Fibroblast of pulmonary artery (primary cell): ENCODE results near the gene ALDH16A1.

Experiments
- DNase-seq: peaks from one replicate; pipeline ENCODE4 v3.0.0-alpha.2; 2010; ENCODE audit warnings: low read depth
- H3K4me3 ChIP-seq: replicated peaks from 2 replicates; pipeline ENCODE4 v1.5.1; 2011; ENCODE audit warnings: low read depth, mild to moderate bottlenecking, control low read depth, low read length, moderate library complexity
- CTCF ChIP-seq: IDR thresholded peaks from 2 replicates; pipeline ENCODE4 v1.5.1; 2011; ENCODE audit warnings: mild to moderate bottlenecking, control low read depth, low read length, inconsistent platforms; ENCODE audit errors: missing control alignments

ALDH16A1 gene

GRCh38 chr19:49490287-49491029, 37.4 kb downstream of the ALDH16A1 start:
- no peak for TF ChIP-seq CTCF
- no peak for DNase-seq
- H3K4me3 ChIP-seq = peak overlapping the region; percentile 100

GRCh38 chr19:49491030-49491803, 38.2 kb downstream of the ALDH16A1 start:
- DNase-seq = no peak
- no peak for TF ChIP-seq CTCF
- H3K4me3 ChIP-seq = no peak overlapping the region

- DNase-seq = no peak
- H3K4me3 ChIP-seq = no peak overlapping the region
- no peak for TF ChIP-seq CTCF
Measured at GRCh38 chr19:49491804-49492572, 39.0 kb downstream of the ALDH16A1 start.

- DNase-seq = no peak
Measured at GRCh38 chr19:49492573-49493405, 39.8 kb downstream of the ALDH16A1 start.

GRCh38 chr19:49496574-49497008, 43.6 kb downstream of the ALDH16A1 start:
- peak overlapping the region; percentile 88 for H3K4me3 ChIP-seq
- no peak for DNase-seq
- TF ChIP-seq CTCF = no peak

More at GRCh38 chr19:49492573-49493405, 39.8 kb downstream of the ALDH16A1 start:
- H3K4me3 ChIP-seq = no peak overlapping the region
- no peak for TF ChIP-seq CTCF
